PC-3 (cell line): ENCODE data around the gene RALGPS1.

Experiments used
- CTCF ChIP-seq: fragments of 300-600 bp; sonication (generic); conservative IDR thresholded peaks from 2 replicates; pipeline ENCODE4 v1.5.1; 2017; ENCODE audit warnings: antibody characterized with exemption, low read depth, mild to moderate bottlenecking, low read length
- EZH2 ChIP-seq: fragments of 300-600 bp; sonication (generic); IDR thresholded peaks from one replicate; pipeline ENCODE4 v1.6.1; 2017; ENCODE audit warnings: antibody characterized with exemption, mild to moderate bottlenecking, low read length; ENCODE audit not compliant: unreplicated experiment

- no peak for TF ChIP-seq CTCF
- TF ChIP-seq EZH2, result no peak
Observed at GRCh38 chr9:127216210-127216887, 301.8 kb downstream of the RALGPS1 start.
